Endodermal cell (in vitro differentiated cells): Measurements from ENCODE around the gene PDK2. TPM values are rescaled to one million over a fixed set of nuclear protein-coding genes. Genes with fewer than 3 reads are reported as not detected.

Source experiments
- DNase-seq: peaks from one replicate; pipeline ENCODE4 v3.0.0-alpha.2; 2017
- H3K27ac ChIP-seq: 2 replicates; pipeline ENCODE4 v1.5.1; 2013; ENCODE audit warnings: mild to moderate bottlenecking, low read depth, low read length, moderate library complexity
- H3K27me3 ChIP-seq: 2 replicates; pipeline ENCODE4 v1.6.1; 2013; ENCODE audit warnings: mild to moderate bottlenecking, low read length, moderate library complexity; ENCODE audit not compliant: insufficient read depth, control insufficient read depth, poor library complexity, severe bottlenecking
- H3K36me3 ChIP-seq: 2 replicates; pipeline ENCODE4 v1.7.0; 2013; ENCODE audit warnings: mild to moderate bottlenecking, low read length, moderate library complexity; ENCODE audit not compliant: control insufficient read depth, insufficient read depth
- H3K4me1 ChIP-seq: one replicate; pipeline ENCODE4 v1.7.0; 2013; ENCODE audit warnings: low read length; ENCODE audit not compliant: control insufficient read depth, insufficient read depth
- H3K4me3 ChIP-seq: 2 replicates; pipeline ENCODE4 v1.5.1; 2013; ENCODE audit warnings: mild to moderate bottlenecking, low read length, moderate library complexity
- H3K9ac ChIP-seq: 2 replicates; pipeline ENCODE4 v1.6.1; 2013; ENCODE audit warnings: mild to moderate bottlenecking, low read length, moderate library complexity; ENCODE audit not compliant: poor library complexity, severe bottlenecking; ENCODE audit errors: extremely low read depth
- H3K9me3 ChIP-seq: 2 replicates; pipeline ENCODE4 v1.6.1; 2013; ENCODE audit warnings: mild to moderate bottlenecking, low read length, moderate library complexity; ENCODE audit not compliant: control insufficient read depth
- H3K27ac Mint-ChIP-seq: 2 replicates; pipeline ENCODE4 v1.8.0; 2020; ENCODE audit warnings: mixed read lengths
- H3K27me3 Mint-ChIP-seq: 2 replicates; pipeline ENCODE4 v1.8.0; 2021; ENCODE audit warnings: mild to moderate bottlenecking, mixed read lengths; ENCODE audit not compliant: insufficient read depth
- H3K36me3 Mint-ChIP-seq: 2 replicates; pipeline ENCODE4 v1.8.0; 2020; ENCODE audit warnings: low read depth, mixed read lengths
- H3K4me1 Mint-ChIP-seq: 2 replicates; pipeline ENCODE4 v1.8.0; 2020; ENCODE audit warnings: mixed read lengths
- H3K4me3 Mint-ChIP-seq: 2 replicates; pipeline ENCODE4 v1.8.0; 2020; ENCODE audit warnings: mild to moderate bottlenecking, moderate library complexity, mixed read lengths
- H3K9me3 Mint-ChIP-seq: 2 replicates; pipeline ENCODE4 v1.8.0; 2020; ENCODE audit warnings: mild to moderate bottlenecking, mixed read lengths
- WGBS, 2 experiments: methylation state at CpG; one replicate each; pipeline versions ENCODE4 v1.1.5 to v1.1.7; 2013; ENCODE audit warnings: missing lambda C conversion rate in 2 of 2, mixed read lengths in 1 of 2; ENCODE audit not compliant: insufficient coverage in 1 of 2, insufficient read length in 1 of 2; 5-methylcytosine and 5-hydroxymethylcytosine counted together
- total RNA-seq, 2 donors: library from RNA; stranded (reverse); fragmentation: NEBNext Ultra II Directional in 1 of 2; extraction: Animal tissue kit (Norgen Biotek cat#: 25700) in 1 of 2; gene quantifications; 2 replicates in 1 of 2; 3 replicates in 1 of 2; pipeline ENCODE4 v1.2.1, GENCODE V29; 2021
- TF ChIP-seq, protein P1 (sequence below): fragments of 200-600 bp; sonication (generic); conservative IDR thresholded peaks from 2 replicates; pipeline ENCODE4 v1.5.0; 2021; ENCODE audit warnings: antibody characterized with exemption, mild to moderate bottlenecking

PDK2 gene
- total RNA-seq, 2 donors from 2014 or later, result 23.0 to 24.2 TPM

DNA sequence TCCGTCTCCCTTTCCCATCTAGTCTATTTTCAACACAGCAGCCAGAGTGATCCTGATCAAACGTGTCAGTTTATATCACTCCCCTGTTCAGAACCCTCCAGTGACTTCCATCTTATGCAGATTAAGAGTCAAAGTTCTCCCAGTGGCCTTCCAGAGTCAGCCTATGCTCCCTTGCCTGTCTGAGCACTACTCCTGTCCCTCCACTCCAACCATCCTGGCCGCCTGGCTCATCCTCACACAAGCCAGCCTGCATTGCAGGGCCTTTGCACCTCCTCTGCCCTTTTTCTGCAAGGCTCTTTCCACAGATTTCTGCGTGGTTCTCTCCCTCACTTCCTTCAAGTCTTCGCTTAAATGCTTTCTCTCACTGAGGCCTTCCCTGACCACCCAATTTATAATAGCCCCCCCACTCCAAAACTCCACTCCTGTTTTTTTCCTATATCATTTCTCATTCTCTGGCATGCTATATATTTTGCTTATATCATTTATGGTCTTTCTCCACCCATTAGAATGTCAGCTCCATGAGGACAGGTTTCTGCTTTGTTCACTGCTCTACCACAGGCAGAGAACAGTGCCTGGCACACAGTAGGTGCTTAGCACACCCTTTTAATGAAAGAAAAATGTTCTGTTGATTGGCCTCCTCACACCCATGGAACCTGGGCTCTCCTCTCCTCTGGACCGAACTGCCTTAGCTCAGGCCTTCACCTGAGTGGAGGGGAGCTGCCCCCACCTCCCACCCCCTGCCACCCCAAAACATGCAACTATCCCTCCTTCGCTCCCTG lies 25.5 kb downstream of the PDK2 start:
- TF ChIP-seq, protein P1, sequence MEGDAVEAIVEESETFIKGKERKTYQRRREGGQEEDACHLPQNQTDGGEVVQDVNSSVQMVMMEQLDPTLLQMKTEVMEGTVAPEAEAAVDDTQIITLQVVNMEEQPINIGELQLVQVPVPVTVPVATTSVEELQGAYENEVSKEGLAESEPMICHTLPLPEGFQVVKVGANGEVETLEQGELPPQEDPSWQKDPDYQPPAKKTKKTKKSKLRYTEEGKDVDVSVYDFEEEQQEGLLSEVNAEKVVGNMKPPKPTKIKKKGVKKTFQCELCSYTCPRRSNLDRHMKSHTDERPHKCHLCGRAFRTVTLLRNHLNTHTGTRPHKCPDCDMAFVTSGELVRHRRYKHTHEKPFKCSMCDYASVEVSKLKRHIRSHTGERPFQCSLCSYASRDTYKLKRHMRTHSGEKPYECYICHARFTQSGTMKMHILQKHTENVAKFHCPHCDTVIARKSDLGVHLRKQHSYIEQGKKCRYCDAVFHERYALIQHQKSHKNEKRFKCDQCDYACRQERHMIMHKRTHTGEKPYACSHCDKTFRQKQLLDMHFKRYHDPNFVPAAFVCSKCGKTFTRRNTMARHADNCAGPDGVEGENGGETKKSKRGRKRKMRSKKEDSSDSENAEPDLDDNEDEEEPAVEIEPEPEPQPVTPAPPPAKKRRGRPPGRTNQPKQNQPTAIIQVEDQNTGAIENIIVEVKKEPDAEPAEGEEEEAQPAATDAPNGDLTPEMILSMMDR, result no peak
- H3K4me1 ChIP-seq, result peaks cover 8% of the 10 kb centered on the region
- H3K9ac ChIP-seq, result no peak overlapping the region
- H3K4me3 ChIP-seq, result no peak overlapping the region
- 83 to 86% methylated on average over 5 to 7 of the region's 7 CpGs for WGBS, 2 experiments
- Mint-ChIP-seq H3K9me3 (no peaks in the 10 kb centered on the region), H3K36me3 (no peaks in the 10 kb centered on the region), H3K27ac (no peak overlapping the region), H3K4me3 (no peak overlapping the region), H3K27me3 (peaks cover 20% of the 10 kb centered on the region), H3K4me1 (peaks cover 20% of the 10 kb centered on the region)
- no peaks in the 10 kb centered on the region for H3K9me3 ChIP-seq
- no peaks in the 10 kb centered on the region for H3K36me3 ChIP-seq
- no peak overlapping the region for H3K27ac ChIP-seq
- H3K27me3 ChIP-seq, result no peaks in the 10 kb centered on the region
- DNase-seq, result no peak

DNA sequence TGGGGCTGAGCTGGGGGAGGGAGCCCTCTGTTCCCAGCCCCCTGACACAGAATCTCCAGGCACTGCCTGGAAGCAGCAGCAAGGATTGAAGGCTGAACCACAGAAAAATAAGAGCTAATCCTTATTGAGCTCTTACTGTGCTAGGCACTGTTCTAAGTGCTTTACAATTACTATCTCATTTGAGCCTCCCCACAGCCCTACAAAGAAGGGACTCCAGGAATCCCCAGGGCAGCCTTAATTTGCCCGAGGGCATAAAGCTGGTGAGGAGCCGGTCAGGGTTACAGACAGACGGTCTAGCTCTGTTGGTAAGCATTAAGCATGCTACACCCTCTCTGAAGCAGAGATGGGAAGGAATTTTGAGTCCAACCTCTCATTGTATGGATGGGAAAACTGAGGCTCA lies 27.8 kb downstream of the PDK2 start:
- Mint-ChIP-seq H3K27me3 (peaks cover 24% of the 10 kb centered on the region), H3K9me3 (no peaks in the 10 kb centered on the region), H3K27ac (no peak overlapping the region), H3K4me1 (peaks cover 22% of the 10 kb centered on the region), H3K36me3 (no peaks in the 10 kb centered on the region), H3K4me3 (no peak overlapping the region)
- 77 to 85% methylated on average over 3 of the region's 3 CpGs for WGBS, 2 experiments
- no peak overlapping the region for H3K4me3 ChIP-seq
- H3K27me3 ChIP-seq, result no peaks in the 10 kb centered on the region
- no peak overlapping the region for H3K27ac ChIP-seq
- H3K4me1 ChIP-seq, result peaks cover 5% of the 10 kb centered on the region
- H3K9ac ChIP-seq, result no peak overlapping the region
- no peaks in the 10 kb centered on the region for H3K9me3 ChIP-seq
- no peaks in the 10 kb centered on the region for H3K36me3 ChIP-seq
- TF ChIP-seq, protein P1, result no peak
- DNase-seq, result no peak

DNA sequence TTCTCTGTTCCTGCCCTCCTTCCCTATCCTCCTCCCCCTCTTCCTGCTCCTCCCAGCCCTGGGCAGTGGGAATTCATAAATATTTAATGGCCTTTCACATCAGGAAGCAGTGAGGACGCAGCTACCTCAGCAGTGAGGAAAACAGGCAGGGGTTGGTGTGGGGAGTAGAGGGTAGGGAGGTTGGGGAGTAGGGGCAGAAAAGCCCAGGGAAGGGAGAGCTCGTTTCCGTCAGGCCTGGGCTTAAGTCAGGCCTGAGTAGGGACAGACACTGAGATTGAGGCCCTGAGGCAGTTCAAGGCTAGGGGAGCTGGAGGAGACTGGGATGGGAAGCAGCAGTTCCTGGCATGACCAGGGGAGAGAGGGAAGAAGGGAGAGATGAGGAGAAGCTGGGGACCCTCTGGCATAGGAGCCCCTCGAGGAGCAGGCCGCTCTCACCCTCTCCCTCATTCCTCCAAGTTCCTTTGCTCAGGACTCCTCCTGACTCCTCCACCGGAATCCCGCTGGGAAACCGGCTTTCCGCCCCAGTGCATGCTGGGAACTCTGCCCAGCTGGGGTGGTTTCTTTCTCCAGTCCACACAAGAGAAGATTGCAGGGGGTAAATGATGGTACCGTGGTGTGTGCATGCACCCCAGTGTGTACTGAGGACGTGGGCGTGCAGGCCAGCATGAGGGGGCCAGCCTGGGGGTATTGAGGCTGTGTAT lies 28.6 kb downstream of the PDK2 start:
- Histone ChIP-seq H3K4me3 (no peak overlapping the region), H3K27ac (peak overlapping the region; percentile 66), H3K4me1 (peaks cover 5% of the 10 kb centered on the region), H3K27me3 (no peaks in the 10 kb centered on the region), H3K9ac (no peak overlapping the region), H3K36me3 (no peaks in the 10 kb centered on the region), H3K9me3 (no peaks in the 10 kb centered on the region)
- peak; percentile 87 for DNase-seq
- Mint-ChIP-seq H3K27ac (peak overlapping the region; percentile 81), H3K4me3 (no peak overlapping the region), H3K9me3 (no peaks in the 10 kb centered on the region), H3K36me3 (no peaks in the 10 kb centered on the region), H3K27me3 (peaks cover 21% of the 10 kb centered on the region), H3K4me1 (peaks cover 28% of the 10 kb centered on the region)
- TF ChIP-seq, protein P1, result no peak
- WGBS, 2 experiments, result 43 to 59% methylated on average over 4 to 12 of the region's 12 CpGs
